PC-9 (cell line): ENCODE measurements around the gene PRMT1.

Experiments
- CTCF ChIP-seq: fragments of 200-600 bp; sonication (generic); conservative IDR thresholded peaks from 2 replicates; pipeline ENCODE4 v1.6.1; 2017; ENCODE audit warnings: mixed run types, antibody characterized with exemption, mild to moderate bottlenecking, moderate library complexity
- EZH2 ChIP-seq: fragments of 200-600 bp; sonication (generic); IDR thresholded peaks from 2 replicates; pipeline ENCODE4 v1.8.0; 2017; ENCODE audit warnings: antibody characterized with exemption, low read depth

GRCh38 chr19:49679771-49680413, 2.8 kb downstream of the PRMT1 start:
- TF ChIP-seq CTCF (no peak), EZH2 (no peak)
